Endothelial cell of umbilical vein (primary cell): Measurements from ENCODE around the gene SNX25.

Experiments
- CTCF ChIP-seq, 2 donors: IDR thresholded peaks; 1 replicate in 1 of 2; 2 replicates in 1 of 2; pipeline ENCODE4 v1.5.1; 2011; ENCODE audit warnings: low read length in 2 of 2, mild to moderate bottlenecking in 2 of 2, moderate library complexity in 2 of 2, control low read depth in 1 of 2, inconsistent platforms in 1 of 2, low read depth in 1 of 2; ENCODE audit not compliant: insufficient read depth in 1 of 2; ENCODE audit errors: extremely low read depth in 1 of 2
- EZH2 ChIP-seq: IDR thresholded peaks from 2 replicates; pipeline ENCODE4 v1.6.1; 2012; ENCODE audit warnings: borderline replicate concordance, low read depth, mild to moderate bottlenecking, moderate library complexity, low read length, inconsistent platforms; ENCODE audit not compliant: severe bottlenecking
- POLR2AphosphoS5 ChIP-seq: IDR thresholded peaks from 2 replicates; pipeline ENCODE4 v1.6.1; 2012; ENCODE audit warnings: low read depth, mild to moderate bottlenecking, control low read depth, low read length, moderate library complexity; ENCODE audit not compliant: insufficient read depth

GRCh38 chr4:185210102-185210981 is 944 bp downstream of the SNX25 start:
- no peak for TF ChIP-seq CTCF (IDR thresholded peaks at IDR 0.05; ENCODE audit: extremely low read depth in 1 of 2, insufficient read depth in 1 of 2, low read depth in 1 of 2, low read length in 2 of 2)
- no peak for TF ChIP-seq EZH2
- TF ChIP-seq POLR2AphosphoS5: peak; percentile 7
